SKM-1 treated with dmso at 0.1 percent for 144 hours (cell line): Measurements from ENCODE around the gene TTC34.

Experiments used
- DNase-seq: peaks from one replicate; lab custom pipeline; 2025; ENCODE audit not compliant: unreplicated experiment; lab: John Stamatoyannopoulos, UW

The TTC34 gene

DNA sequence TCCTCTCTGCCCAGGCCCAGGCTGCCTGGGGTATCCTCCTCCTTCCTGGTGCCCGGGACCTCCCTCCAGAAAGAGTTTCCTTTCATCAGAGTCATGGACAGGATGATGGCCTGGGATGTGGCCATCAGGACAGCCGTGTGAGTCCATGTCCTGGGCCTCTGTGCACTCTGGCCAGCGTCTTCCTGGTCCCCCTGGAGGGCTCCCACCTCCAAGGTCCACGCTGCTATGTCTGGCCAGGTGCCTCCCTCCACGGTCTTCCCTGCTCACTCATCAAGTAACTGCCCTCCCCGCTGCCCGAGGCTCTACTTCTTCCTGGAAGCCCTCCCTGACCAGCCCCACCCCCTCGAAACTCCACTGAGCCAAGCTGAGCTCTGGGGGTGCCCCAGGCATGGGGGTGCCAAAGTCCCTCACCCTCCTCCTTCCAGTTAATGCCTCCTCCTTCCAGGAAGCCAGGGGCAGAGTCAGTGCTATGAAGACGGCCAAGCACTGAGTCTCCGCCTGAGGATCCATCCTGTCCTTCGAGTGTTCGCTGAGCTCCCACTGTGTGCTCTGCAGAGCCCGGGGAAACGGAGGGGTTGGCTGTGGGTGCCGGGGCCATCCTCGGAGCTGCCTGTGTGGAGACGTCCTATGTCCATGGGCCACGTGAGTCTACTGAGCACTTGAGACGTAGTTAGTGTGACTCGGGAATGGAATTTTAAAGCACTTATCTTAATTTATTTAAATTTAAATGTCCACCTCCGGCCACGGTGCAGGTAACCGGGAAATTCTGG, 28.5 kb upstream of the TTC34 start:
- no peak for DNase-seq

DNA sequence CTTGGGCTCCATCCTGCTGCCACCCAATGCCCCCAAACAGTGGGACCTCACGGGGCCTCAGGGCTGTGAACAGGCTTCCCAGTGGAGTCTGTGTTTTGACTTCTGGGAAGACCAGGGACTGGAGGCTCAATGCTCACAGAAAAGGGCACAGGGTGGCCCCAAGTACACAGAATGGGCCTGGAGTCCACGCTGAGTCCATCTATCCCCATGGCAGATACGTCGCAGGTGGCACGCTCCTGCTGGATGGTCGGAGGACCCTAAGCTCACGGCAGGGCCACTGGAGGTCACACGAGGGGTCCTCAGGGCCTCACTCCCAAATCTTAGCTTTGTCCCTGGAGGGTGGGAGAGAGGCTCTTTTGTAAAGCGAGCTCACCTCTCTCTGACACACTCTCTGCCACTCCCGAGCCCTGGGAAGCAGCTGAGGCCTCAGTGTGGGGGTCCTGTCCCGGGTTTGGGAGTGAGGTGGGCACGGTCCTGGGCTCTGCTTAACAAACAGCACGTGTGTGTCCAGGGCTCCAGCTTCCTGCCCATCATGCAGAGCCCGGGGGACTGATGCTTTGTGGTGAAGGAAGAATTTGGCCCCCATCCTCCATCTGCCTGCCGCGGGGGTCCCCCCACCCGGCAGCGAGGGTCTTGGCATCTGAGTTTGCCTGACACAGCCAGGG, 27.2 kb upstream of the TTC34 start:
- no peak for DNase-seq

DNA sequence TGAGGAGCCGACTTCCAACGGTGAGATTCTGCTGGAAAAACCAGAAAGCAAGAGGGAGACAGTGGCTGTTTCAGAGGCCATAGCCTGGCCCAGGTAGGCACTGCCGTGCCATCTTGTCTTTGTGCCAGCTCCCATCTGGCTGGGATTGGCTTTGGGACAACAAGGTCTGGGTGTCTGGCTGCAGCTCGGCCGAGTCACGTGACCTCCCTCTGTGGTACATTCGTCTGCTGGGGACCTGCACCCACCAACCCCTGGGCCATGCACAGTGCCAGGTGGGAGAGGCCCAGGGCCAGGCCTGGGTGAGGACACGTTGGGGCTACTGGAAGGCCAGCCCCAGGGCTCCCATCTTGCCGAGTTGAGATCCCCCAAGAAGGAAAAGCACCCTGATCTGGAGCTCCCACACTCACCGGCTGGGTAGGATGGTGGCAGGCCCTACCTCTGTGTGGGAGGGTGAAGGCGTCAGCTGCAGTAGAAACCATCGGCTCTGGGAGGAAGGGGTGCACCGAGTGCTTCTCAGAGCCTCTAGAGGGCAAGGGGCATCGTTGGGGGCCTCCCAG, 25.3 kb upstream of the TTC34 start:
- no peak for DNase-seq

DNA sequence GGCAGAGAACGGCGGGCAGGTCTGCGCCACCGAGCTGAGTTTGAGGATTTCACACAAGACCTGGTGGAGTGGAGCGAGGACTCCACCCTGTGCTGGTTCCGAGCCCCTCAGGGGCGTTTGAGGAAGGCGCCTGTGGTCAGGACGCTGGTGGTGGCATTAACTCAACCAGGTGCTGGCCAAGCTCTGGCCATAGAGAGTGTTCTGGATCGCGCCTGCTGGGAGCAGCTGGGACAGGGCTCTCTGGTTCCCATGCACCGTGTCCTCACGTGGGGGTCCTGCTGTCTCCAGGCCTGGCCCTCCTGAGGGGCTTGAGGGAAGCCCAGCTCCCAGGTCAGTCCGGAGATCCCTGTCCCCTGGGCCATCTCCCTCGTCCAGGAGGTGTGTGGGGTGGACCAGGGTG, 24.8 kb upstream of the TTC34 start:
- DNase-seq: no peak

DNA sequence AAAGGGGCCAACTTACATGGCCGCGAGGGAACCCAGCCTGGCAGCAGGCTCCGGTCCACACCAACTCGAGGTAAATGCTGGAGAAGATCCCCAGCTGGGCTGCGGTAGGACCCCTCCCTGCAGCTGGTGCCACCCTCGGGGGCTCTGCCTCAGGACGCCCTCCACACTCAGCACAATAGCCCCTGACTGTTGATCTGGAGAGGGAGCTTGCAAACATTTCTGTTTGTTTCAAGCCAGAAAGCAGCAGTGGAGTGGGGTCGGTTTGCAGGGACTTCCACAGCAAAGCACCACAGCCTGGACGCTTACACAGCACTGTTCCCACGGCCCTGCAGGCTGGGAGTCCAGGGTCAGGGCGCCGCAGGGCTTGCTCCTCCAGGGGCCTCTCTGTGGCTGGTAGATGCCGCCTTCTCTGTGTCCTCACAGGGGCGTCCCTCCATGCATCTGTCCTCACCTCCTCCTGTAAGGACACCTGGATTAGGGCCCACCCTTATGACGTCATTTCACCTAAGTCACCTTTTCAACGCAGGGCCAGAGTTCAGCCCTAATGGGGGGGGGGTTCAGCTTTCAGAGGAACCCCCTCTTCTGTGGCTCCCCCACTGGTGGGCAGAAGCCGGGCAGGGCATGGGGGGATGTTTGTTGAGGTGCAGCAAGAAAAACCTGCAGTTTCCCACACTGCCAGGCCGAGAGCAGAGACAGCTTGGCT, 24.1 kb upstream of the TTC34 start:
- DNase-seq: no peak

DNA sequence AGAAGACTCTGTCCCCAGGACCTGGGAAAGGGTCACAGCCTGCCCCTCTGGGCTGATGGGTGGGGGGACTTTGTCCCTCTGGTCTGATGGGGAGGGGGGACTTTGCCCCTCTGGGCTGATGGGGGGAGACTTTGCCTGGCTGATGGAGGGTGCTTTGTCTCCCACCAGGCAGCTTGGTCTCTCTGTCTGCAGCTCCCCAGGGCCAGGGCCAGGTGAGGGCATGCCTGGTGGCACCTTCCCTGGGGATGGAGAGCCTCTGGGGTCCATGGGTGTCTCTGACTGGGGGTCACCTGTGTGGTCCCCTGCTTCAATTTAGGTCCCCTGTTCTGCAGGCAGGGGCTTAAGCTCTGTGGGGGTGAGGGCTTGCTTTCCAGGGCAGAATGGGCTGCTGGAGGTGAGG, 23.5 kb upstream of the TTC34 start:
- no peak for DNase-seq

DNA sequence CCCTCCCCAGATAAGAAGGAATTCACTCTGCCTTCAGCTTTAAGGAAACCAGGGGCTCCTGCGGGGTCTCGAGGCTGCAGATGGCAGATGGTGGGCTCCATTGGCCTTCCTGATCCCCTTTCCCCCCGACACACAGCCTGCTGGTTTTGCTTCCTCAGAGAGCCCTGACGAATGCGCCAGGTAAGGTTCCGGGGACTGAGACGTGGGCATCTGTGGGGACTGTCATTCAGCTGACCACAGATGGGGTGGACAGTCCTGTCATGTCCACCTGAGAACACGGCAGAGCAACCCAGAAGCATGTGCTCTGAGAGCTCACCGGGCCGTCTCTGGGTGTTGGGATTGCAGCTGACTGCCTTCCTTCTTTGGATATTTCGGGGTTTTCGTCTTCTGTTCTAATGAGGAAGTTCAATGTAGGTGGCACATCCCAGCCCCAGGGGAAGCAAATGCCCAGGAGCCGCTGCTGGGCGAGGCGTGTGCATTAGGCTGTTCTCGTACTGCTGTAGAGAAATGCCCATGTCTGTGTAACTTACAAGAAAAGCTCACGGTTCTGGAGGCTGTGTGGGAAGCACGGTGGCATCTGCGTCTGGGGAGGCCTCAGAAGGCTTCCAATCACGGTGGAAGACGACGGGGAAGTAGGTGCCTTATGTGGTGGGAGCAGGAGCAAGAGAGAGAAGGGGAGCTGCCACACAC, 22.6 kb upstream of the TTC34 start:
- no peak for DNase-seq

DNA sequence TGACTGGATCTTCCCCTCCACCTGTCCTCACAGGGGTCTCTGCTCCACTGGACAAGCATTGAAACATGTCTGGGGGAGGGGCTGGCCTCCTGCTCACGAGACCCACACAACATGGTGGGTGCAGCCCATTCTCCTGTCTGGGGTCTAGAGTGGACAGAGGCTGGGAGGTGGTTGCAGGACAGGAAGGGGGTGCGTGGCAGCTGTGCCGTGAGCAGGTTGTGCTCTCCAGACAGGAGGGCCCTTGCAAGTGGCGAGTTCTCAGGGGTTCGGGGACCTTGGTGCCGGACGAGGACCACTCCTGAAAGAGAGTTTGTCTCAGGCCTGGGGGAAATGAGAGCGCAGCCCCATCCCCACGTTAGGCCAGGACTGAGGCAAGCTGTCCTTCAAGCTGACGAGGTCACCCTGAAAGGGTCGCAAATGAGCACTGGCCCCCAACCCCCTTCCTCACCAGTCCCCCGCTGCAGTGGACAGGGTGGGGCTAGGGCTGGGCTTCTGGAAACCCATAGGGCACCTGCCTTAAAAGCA, 21.2 kb upstream of the TTC34 start:
- DNase-seq: no peak

DNA sequence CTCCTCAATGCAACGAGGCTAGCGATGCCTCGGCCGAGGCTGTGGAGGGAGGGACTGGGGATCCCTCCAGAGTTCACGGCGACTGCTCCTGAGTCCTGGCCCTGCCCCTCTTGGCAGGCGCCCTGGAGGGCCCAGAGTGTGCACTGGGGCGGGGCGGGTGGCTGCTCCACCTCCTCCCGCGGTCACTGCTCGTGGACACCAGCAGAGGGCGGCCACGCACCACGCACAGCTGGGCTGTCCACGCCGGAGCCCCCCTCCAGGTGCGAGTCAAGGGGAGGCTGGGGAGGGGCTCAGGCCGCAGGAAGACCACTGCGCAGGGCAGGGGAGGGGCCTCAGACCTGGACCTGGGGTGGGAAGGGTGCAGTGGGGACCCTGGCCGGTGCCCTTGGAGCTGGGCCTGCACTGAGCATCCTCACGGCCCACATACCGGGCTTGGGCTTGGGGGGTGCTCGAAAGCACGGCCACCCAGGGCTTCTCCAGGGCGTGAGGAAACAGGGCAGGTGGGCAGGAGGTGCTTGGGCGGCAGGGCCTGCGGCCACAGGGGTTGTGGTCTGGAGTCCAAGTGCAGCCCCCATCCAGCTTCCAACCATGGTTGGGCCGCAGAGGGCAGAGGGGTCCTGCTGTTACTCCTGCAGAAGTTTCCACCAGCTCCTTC, 20.6 kb upstream of the TTC34 start:
- no peak for DNase-seq

DNA sequence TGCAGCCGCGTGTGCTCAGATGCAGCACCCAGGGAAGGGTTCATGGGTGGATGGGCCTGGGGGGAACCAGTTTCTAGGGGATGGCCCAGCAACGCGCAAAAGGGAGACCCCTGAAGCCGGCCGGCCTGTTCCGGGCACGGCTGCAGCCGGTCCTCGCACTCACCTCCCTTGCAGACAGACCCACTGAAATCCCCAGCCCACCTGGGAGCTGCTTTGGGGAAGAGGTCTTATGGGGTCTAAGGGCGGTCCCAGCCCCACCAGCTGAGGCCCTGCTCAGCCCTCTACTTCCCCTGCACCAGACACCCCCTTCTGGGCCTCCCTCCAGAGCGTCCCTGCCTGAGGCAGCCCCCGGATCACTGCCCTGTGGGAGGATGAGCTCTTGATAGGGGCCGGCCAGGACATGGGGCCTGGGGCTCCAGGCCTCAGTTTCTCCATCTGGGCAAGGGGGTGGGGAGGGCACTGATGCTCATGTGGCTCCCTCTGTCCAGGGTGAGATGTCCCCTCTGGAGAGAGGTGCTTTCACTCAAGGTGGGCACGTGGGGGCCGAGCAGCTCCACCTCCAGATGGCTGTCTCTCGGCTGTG, 20.0 kb upstream of the TTC34 start:
- no peak for DNase-seq

DNA sequence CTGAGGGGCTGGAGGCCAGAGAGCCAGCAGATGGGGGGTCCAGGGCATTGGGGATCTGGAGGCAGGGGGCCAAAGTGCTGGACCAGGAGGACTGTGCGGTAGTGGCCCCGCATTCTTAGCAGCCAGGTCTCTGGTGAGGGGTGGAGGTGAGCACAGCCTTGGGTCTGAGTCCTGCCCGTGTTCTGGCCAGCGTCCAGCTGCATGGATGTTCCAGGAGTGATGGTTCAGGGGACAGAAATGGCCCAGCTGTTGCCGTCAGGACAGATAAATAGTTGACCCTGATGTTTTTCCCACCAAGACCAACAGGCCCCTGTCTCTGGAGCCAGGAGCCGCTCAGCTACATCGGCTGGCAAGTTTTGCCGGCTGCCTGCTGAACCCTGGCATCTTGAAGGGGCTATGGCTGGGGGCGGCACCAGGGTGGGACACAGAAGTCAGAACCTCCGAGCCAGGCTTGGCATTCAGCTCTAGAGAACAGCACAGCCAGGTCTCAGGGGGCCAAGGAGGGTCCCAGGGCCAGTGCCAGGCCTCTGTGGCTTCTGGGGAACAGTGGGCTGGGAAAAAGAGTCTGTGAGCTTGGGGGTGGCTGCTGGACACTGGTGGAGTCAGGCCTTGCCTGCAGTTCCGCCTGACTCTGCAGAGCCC, 19.4 kb upstream of the TTC34 start:
- no peak for DNase-seq

DNA sequence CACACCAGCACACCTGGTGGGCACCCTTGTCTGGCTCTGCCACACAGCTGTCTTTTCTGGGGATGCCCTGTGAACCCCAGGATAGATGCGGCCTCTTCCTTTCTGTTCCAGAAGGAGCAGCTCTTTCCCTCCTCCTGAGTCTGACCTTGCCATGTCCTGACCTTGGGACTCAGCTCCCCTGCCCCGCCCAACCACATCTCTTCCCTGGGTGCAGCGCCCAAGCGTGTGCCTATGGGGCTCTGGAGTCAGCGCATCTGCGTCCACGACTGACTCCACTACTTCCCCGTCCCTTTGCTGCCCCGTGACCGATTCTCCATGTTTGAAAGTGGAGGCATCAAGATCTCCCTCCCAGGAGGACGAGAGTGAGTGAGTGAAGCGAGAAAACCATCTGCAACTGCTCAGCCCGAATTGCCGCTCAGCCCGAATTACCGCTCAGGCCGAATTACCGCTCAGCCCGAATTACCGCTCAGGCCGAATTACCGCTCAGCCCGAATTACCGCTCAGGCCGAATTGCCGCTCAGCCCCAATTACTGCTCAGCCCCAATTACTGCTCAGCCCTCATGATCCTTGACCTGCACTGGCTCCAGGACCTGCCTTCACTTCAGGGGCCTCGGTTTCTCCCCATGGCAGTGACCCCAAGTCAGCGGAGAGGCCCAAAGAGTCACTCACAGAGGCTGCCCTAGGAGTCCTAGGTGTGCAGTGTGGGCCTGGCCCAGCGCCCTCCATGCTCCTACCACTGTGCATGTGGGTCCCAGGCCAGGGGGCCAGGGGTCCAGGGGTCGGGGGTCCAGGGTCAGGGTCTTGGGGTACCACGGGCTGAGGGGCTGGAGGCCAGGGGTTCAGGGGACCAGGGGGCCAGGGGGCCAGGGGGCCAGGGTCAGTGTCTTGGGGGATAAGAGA, 18.6 kb upstream of the TTC34 start:
- DNase-seq: no peak

DNA sequence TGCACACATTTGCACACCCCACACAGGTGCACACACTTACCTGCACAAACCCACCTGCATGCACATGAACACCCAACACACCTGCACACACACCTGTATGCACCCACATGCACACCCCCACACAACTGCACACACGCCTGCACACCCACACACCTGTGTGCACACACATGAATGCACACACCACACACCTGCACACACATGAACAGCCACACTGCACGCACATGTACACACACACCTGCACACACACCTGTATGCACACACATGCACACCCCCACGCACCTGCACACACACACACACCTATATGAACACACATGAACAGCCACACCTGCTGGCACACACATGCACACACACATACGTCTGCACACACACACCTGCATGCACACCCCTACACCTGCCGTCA, 17.9 kb upstream of the TTC34 start:
- no peak for DNase-seq

DNA sequence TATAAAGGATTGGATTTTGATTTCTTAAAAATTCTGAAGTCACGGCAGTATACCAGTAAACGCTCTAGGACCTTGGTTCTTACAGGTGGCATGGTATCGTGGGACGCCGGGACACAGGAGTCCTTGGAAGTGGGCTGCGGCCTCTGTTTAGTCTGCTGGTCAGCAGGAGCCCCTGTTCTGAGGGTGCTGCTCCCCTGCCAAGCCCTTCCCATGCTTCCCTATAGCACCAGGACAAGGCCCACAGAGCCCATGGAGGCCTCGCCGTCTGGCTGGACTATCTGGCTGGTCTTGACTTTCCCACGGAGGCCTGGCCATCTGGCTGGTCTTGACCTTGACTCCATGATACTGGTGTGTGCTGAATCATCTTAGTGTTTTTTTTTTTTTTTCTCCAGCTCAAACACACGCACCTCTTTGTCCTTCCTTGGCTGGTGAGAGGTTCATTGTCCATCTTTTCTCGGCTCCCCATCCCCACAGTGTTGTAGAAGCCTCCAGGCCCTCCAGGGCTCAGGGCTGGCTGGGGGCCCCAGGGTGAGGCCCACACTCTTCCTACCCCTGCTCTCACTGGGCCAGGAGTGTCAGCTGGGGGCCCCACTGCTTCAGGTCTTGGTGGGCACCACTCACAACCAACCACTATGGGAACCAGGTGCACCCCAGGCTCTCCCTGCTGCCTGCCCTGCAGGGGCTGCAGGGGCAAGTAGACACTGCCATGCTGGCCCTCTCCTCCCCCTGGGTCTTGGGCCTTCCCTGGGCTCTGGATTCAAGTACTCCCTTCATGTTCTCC, 16.5 kb upstream of the TTC34 start:
- no peak for DNase-seq

DNA sequence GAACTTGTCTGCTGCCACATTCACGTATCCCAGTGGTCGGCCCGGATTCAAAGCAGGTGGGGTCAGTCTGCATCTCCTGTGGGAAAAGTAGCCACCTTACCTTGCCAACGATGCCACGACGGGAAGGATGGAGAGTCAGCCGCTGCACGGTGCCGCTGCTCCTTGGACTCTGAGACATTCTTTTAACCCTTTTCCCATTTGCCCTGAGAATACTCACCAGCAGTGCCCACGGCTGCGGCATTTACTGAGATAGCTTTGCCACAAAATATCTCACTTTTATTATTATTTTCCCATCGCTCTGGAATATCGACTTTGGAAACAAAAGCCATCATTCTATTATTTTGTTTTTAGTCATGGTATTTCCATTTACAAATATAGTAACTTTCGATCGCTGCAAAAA, 15.3 kb upstream of the TTC34 start:
- no peak for DNase-seq

DNA sequence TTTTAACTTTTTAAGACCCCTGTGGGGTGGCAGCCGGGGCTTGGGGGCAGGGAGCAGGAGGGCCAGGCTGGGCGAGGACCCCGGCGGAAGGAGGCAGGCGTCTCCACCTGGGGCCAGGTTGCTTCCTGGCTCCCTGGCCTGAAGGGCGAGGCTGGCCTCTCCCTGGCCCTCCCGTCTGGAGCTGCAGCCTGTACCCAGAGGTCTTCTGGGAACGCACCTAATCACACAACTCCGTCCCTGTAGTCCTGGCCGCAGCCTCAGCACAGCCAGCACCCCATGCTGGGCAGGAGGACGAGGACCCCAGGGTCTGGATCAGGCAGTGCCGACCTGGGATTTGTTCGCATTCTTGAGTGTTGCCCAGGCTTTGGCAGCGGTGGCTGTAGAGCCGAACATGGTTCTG, 14.1 kb upstream of the TTC34 start:
- DNase-seq: no peak

DNA sequence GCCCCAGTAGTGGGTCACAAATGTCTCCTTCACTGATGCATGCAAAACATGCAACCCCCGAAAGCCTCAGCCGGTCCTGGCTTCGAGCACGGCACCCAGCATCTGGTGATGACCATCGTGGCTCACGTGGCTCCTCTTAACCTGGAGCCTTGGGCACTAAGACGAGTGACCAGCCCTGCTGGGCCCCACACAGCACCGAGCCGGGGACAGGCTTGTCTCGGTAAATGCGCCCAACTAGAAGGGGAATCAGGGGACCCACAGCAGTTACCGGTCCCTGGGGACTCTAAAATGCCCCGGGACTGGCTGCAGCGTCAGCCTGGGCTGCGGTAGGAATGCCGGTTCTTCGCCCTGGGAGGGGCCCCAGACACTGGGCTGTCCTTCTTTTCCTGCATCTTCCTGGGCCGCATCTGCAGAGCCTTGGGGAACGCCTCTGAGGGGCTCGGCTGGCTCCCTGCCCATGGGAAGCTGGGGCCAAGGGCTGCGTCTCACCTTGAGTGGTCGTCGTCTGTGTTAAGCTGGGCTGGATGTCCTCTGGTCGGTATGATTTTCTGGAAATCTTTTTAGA, 13.1 kb upstream of the TTC34 start:
- no peak for DNase-seq
